GM12874 (cell line): Measurements from ENCODE around the gene WDR43.

ENCODE experiments used
- TF ChIP-seq, protein P1 (sequence below): IDR thresholded peaks from 2 replicates; pipeline ENCODE4 v1.5.1; 2011; ENCODE audit warnings: low read depth, mild to moderate bottlenecking, control low read depth, low read length, moderate library complexity; ENCODE audit not compliant: insufficient read depth

The WDR43 gene

DNA sequence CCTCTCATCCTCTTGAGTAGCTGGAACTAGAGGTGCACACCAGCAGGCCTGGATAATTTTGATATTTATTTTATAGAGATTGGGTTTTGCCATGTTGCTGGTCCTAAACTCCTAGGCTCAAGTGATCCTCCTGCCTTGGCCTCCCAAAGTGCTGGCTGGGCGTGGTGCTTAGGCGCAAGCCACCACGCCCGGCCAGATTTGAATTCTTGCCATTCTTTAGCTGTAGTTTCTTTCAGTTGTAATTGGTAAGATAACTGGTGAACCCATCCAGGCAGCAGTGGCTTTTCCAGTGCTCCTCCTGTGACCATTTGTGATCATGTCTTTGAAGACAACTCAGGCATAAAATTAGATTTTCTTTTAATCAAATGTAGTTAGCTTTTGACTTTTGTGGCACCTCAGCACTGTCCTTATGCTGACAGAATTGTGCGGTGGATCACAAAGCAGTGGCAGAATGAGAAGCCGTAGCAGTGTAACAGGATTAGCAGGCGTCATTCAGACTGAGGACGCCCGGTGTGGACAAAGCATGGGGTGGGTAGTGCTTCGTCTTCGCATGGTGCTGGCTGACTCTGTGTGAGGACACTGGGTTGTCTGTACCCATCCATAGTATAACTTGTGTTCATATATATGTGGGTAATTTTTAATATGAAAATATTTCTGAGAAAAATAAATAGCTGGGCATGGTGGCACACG is 56.6 kb downstream of the WDR43 start:
- TF ChIP-seq, protein P1, sequence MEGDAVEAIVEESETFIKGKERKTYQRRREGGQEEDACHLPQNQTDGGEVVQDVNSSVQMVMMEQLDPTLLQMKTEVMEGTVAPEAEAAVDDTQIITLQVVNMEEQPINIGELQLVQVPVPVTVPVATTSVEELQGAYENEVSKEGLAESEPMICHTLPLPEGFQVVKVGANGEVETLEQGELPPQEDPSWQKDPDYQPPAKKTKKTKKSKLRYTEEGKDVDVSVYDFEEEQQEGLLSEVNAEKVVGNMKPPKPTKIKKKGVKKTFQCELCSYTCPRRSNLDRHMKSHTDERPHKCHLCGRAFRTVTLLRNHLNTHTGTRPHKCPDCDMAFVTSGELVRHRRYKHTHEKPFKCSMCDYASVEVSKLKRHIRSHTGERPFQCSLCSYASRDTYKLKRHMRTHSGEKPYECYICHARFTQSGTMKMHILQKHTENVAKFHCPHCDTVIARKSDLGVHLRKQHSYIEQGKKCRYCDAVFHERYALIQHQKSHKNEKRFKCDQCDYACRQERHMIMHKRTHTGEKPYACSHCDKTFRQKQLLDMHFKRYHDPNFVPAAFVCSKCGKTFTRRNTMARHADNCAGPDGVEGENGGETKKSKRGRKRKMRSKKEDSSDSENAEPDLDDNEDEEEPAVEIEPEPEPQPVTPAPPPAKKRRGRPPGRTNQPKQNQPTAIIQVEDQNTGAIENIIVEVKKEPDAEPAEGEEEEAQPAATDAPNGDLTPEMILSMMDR, result no peak

DNA sequence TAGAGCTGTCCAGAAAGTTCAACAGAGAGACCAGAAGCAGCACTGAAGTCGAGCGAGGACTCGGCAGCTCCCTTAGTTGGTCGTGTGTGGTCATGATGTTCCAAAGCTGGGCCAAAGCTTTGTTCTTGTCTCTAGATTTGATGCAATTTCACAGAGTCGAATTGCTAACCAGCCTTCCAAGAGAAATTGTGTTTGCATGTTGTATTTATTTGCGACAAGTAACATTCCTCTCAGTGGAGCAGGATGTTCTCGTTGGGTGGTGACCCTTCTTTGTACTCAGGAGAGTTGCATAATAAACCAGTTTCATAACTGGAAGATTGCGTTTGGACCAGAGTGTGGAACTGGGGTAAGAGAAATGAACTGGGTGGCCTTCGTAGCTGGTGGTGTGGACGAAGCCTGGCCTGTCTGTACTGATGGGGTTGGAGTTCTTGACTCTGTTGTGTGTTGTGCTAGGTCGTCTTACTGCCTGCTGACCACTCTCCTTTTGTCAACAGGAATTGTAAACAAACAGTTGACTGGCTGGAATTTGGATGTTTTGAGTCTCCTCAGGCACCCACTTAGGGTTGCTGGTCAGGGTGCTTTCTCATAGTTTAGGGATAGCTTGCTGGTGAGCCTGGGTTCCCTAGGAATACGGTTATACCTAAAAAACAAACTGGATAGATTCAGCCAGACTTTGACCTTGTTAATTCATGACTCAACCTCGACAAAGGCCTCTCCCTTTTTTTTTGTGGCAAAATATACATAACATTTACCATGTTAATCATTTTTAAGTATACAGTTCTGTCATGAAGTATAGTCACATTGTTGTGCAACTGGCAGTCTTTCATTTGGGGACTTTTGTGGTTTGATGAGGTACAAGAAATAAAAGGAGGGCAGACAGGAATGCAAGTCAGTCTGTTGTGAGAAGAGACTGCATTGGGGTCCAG is 57.7 kb downstream of the WDR43 start:
- TF ChIP-seq, protein P1, result no peak

DNA sequence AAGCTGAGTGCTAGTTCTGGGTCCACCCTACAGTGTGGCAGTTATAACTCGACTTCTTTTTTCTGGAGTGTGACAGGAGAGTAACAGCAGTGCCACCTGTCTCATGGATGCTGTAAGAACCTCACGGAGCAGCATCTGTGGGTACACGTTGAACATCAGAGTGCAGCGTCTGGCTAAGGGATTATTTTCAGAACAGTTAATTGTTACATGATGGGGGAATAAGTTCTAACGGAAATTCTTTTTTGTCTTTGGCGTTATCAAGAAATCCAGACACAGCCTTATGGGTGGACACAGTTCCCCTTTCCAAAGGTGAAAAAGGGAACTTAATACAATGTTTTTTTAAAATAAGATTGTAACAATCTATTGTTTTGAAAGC is 58.4 kb downstream of the WDR43 start:
- TF ChIP-seq, protein P1, result no peak

DNA sequence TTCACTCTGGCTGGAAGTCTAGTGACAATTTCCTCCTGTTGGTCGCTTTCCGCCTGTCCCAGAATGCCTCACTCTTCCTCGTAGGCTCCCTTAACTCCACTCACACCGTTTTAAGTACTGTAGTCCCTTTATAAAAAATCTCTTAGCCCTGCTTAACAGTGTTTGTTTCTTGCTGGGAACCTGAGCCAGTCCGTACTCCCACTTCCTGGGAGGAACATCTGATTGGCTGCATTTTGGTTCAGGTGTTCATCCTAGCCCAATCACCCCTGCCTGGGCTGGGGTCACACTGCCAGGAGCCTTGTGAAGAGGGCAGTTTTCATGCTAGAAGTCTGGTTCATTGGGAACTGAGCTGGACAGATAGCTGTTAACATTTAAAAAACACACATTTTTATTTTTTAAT is 61.0 kb downstream of the WDR43 start:
- TF ChIP-seq, protein P1, result no peak

DNA sequence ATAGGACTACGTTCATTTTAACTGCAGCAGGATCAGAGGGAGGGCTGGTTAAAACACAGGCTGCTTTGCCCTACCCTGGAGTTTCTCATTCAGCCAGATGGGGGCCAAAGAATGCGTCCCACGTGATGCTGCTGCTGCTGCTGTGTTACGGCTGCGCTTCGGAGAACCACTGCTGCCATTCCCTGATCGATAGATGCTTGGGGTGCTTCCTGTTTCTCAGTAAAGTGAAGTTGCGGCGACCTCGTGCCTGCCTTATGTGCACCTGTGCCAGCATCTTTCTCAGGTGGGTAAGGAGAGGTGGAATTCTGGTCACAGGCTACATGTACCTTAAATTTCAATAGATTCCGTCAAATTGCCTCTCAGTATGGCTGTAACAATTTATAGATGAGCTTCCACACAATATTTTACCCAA is 62.0 kb downstream of the WDR43 start:
- TF ChIP-seq, protein P1, result no peak

DNA sequence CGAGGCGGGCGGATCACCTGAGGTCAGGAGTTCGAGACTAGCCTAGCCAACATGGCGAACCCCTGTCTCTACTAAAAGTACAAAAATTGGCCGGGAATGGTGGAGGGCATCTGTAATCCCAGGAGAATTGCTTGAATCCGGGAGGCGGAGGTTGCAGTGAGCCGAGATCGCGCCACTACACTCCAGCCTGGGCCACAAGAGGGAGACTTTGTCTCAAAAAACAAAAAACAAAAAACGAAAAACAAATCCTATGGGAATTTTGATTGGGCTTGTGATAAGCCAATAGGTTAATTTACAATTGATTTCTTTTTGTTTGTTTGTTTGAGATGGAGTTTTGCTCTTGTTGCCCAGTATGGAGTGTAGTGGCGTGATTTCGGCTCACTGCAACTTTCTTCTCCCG is 62.4 kb downstream of the WDR43 start:
- TF ChIP-seq, protein P1, result no peak

DNA sequence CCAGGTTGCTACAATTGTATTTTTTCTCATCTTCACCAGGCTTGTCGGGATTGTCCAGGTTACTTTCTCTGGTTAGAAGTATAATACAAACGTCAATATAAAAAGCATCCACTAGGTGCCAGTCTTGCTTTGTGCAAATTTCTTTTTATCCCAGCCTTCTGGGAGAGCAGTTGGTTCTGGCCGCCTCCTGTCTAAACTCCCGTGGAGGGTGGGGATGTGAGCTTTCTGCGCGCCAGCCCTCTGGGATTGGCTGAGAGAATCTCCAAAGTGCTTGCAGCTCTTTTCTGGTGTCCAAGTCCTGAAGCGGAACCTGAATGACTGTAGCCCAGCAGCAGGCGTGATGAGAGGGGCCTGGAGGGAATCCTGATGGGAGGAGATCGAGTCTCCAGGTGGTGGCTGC is 64.2 kb downstream of the WDR43 start:
- TF ChIP-seq, protein P1, result peak; percentile 43; the same call in 1 of the 2 replicates
